Endothelial cell of umbilical vein (primary cell): ENCODE data around the gene CHCHD4. TPM values are rescaled to one million over a fixed set of nuclear protein-coding genes. Genes with fewer than 3 reads are reported as not detected.

Experiments used
- BruUV-seq: library from RNA; stranded (reverse); fragments of 400-500 nt; replicated peaks from 2 replicates; lab custom pipeline; 2021; lab: Mats Ljungman, UMichigan
- CTCF ChIA-PET: fragments of 300-600, 350-600 bp; sonication (Branson Sonifier 250); formaldehyde crosslinking; loops from one replicate; lab custom pipeline; 2021; ENCODE audit warnings: antibody characterized with exemption, inconsistent platforms; lab: Charles Lee
- POLR2A ChIA-PET: fragments of 300-600, 350-600 bp; sonication (Branson Sonifier 250); formaldehyde crosslinking; loops from one replicate; lab custom pipeline; 2021; ENCODE audit warnings: antibody characterized with exemption, inconsistent platforms; lab: Charles Lee
- DNase-seq: peaks from one replicate; pipeline ENCODE4 v3.0.0-alpha.2; 2011; ENCODE audit warnings: low read depth, low spot score
- FAIRE-seq: peaks from 2 replicates; lab custom pipeline; 2011; peaks lifted over from hg19 to GRCh38; lab: Jason Lieb, UNC
- H2AFZ ChIP-seq: 2 replicates; pipeline ENCODE4 v1.6.0; 2012; ENCODE audit warnings: low read depth, low read length, control low read depth, inconsistent platforms
- H3K27ac ChIP-seq: 2 replicates; pipeline ENCODE4 v1.5.1; 2011; ENCODE audit warnings: low read depth, mild to moderate bottlenecking, control low read depth, low read length, moderate library complexity; ENCODE audit not compliant: insufficient read depth
- H3K27me3 ChIP-seq, 2 experiments: 2 replicates each; pipeline versions ENCODE4 v1.6.0 to v1.6.1; 2011; ENCODE audit warnings: low read length in 2 of 2, mixed read lengths in 1 of 2; ENCODE audit not compliant: control insufficient read depth in 2 of 2, insufficient read depth in 2 of 2
- H3K36me3 ChIP-seq, 2 experiments: 2 replicates in 1 of 2; 3 replicates in 1 of 2; pipeline ENCODE4 v1.5.1; 2011; ENCODE audit warnings: low read length in 2 of 2, mild to moderate bottlenecking in 1 of 2, moderate library complexity in 1 of 2; ENCODE audit not compliant: control insufficient read depth in 2 of 2, insufficient read depth in 2 of 2; ENCODE audit errors: extremely low read depth in 1 of 2
- H3K4me1 ChIP-seq: 3 replicates; pipeline ENCODE4 v1.5.1; 2011; ENCODE audit warnings: mild to moderate bottlenecking, low read length; ENCODE audit not compliant: control insufficient read depth, insufficient read depth; ENCODE audit errors: extremely low read depth
- H3K4me2 ChIP-seq: 2 replicates; pipeline ENCODE4 v1.6.1; 2011; ENCODE audit warnings: low read length, control low read depth, mixed read lengths; ENCODE audit not compliant: insufficient read depth
- H3K4me3 ChIP-seq, 3 experiments: fragments of 200-600 bp in 1 of 3; sonication (generic), shearing (Covaris generic) in 1 of 3; replicated peaks in 1 of 3; 2 replicates each; pipeline ENCODE4 v1.5.1; 2011 to 2016; ENCODE audit warnings: control low read depth in 3 of 3, low read length in 3 of 3, mild to moderate bottlenecking in 2 of 3, inconsistent platforms in 1 of 3, low read depth in 1 of 3, moderate library complexity in 1 of 3; ENCODE audit not compliant: insufficient read depth in 1 of 3
- H3K79me2 ChIP-seq: 2 replicates; pipeline ENCODE4 v1.6.0; 2012; ENCODE audit warnings: low read length, inconsistent platforms; ENCODE audit not compliant: control insufficient read depth, insufficient read depth
- H3K9ac ChIP-seq: replicated peaks from 2 replicates; pipeline ENCODE3; 2011; ENCODE audit warnings: low read length, control low read depth; ENCODE audit not compliant: insufficient read depth; ENCODE audit errors: extremely low read depth
- H3K9me1 ChIP-seq: replicated peaks from 3 replicates; pipeline ENCODE4 v1.6.0; 2011; ENCODE audit warnings: mild to moderate bottlenecking, low read length; ENCODE audit not compliant: control insufficient read depth, insufficient read depth; ENCODE audit errors: extremely low read depth
- H3K9me3 ChIP-seq: replicated peaks from 2 replicates; pipeline ENCODE4 v1.5.1; 2012; ENCODE audit warnings: low read length, inconsistent platforms; ENCODE audit not compliant: control insufficient read depth, insufficient read depth
- H4K20me1 ChIP-seq: replicated peaks from 2 replicates; pipeline ENCODE3; 2011; ENCODE audit warnings: mild to moderate bottlenecking, low read length; ENCODE audit not compliant: control insufficient read depth, insufficient read depth; ENCODE audit errors: extremely low read depth
- CTCF ChIP-seq, 2 donors: IDR thresholded peaks; 1 replicate in 1 of 2; 2 replicates in 1 of 2; pipeline ENCODE4 v1.5.1; 2011; ENCODE audit warnings: low read length in 2 of 2, mild to moderate bottlenecking in 2 of 2, moderate library complexity in 2 of 2, control low read depth in 1 of 2, inconsistent platforms in 1 of 2, low read depth in 1 of 2; ENCODE audit not compliant: insufficient read depth in 1 of 2; ENCODE audit errors: extremely low read depth in 1 of 2
- EZH2 ChIP-seq: IDR thresholded peaks from 2 replicates; pipeline ENCODE4 v1.6.1; 2012; ENCODE audit warnings: borderline replicate concordance, low read depth, mild to moderate bottlenecking, moderate library complexity, low read length, inconsistent platforms; ENCODE audit not compliant: severe bottlenecking
- FOS ChIP-seq: IDR thresholded peaks from 2 replicates; pipeline ENCODE4 v1.6.1; 2011; ENCODE audit warnings: mild to moderate bottlenecking, low read length, moderate library complexity, borderline replicate concordance; ENCODE audit not compliant: insufficient read depth
- GATA2 ChIP-seq: IDR thresholded peaks from 2 replicates; pipeline ENCODE4 v1.7.0; 2011; ENCODE audit warnings: low read depth, mild to moderate bottlenecking, moderate library complexity, mixed read lengths, low read length; ENCODE audit not compliant: insufficient read length, insufficient read depth
- JUN ChIP-seq: IDR thresholded peaks from 2 replicates; pipeline ENCODE4 v1.6.1; 2011; ENCODE audit warnings: borderline replicate concordance, low read depth; ENCODE audit not compliant: insufficient read length, insufficient read depth
- MAX ChIP-seq: IDR thresholded peaks from 2 replicates; pipeline ENCODE4 v1.6.1; 2011; ENCODE audit not compliant: insufficient read depth, insufficient read length
- MYC ChIP-seq: IDR thresholded peaks from one replicate; pipeline ENCODE4 v1.6.1; 2011; ENCODE audit warnings: mild to moderate bottlenecking, low read depth, low read length
- POLR2A ChIP-seq: IDR thresholded peaks from 2 replicates; pipeline ENCODE4 v1.6.1; 2012; ENCODE audit warnings: low read depth, mild to moderate bottlenecking, control low read depth, low read length
- POLR2AphosphoS5 ChIP-seq: IDR thresholded peaks from 2 replicates; pipeline ENCODE4 v1.6.1; 2012; ENCODE audit warnings: low read depth, mild to moderate bottlenecking, control low read depth, low read length, moderate library complexity; ENCODE audit not compliant: insufficient read depth
- dilution Hi-C: fragments of 300-500 bp; cut with MboI; formaldehyde crosslinking; loops from one replicate; pipeline ENCODE4 v1.15.0; 2019; ENCODE audit warnings: low sequenced_read_pairs; ENCODE audit not compliant: extremely low pct_ligation_motif_present
- intact Hi-C: fragments of 100-400 bp; cut with micrococcal nuclease; formaldehyde crosslinking; loops from one replicate; pipeline ENCODE4 v1.10.0; 2022
- polyA plus RNA-seq, 4 experiments: library from polyadenylated mRNA; depleted of rRNA in 3 of 4; stranded (reverse) in 3 of 4; unstranded in 1 of 4; fragments of >200 nt; gene quantifications; 2 replicates each; pipeline versions ENCODE4 v1.2.1 to v1.2.3, GENCODE V29; 2011 to 2012; ENCODE audit warnings: missing spikeins in 1 of 4
- total RNA-seq: library from RNA; stranded (reverse); gene quantifications from 2 replicates; pipeline ENCODE4 v1.2.3, GENCODE V29; 2021

CHCHD4 gene
- total and polyA plus RNA-seq, 2 donors (not counting 3 experiments of a cell fraction or from before 2014, with no cell fraction given): 8.5 to 13.6 TPM

- H3K27me3 ChIP-seq: no peaks in the 10 kb centered on the region
- dilution Hi-C loops: no loop called here
- H3K79me2 ChIP-seq: peaks cover 15% of the 10 kb centered on the region
- POLR2A ChIA-PET: interaction anchor here (2.8 kb wide), 1 partner anchor 7 kb away, joined by 8 read pairs; the partner anchor contains the start of genes CHCHD4 and TMEM43
- FAIRE-seq (no peak), DNase-seq (no peak)
- no peaks in the 10 kb centered on the region for H3K9me3 ChIP-seq
- BruUV-seq: no TSS peak
- CTCF ChIA-PET: no interaction called here
- no peaks in the 10 kb centered on the region for H4K20me1 ChIP-seq
- H3K4me1 ChIP-seq: no peaks in the 10 kb centered on the region
- TF ChIP-seq GATA2 (no peak), CTCF (IDR thresholded peaks at IDR 0.05; ENCODE audit: extremely low read depth in 1 of 2, insufficient read depth in 1 of 2, low read depth in 1 of 2, low read length in 2 of 2) (no peak), MAX (no peak), EZH2 (no peak), FOS (no peak), POLR2A (no peak), MYC (no peak), POLR2AphosphoS5 (no peak), JUN (no peak)
- H3K27ac ChIP-seq: no peak overlapping the region
- H3K9ac ChIP-seq: no peak overlapping the region
- H3K36me3 ChIP-seq: peaks cover 8 to 60% of the 10 kb centered on the region in 2 experiments
- no peaks in the 10 kb centered on the region for H3K9me1 ChIP-seq
- intact Hi-C loops: no loop called here
- no peak overlapping the region for H3K4me3 ChIP-seq
- no peak overlapping the region for H3K4me2 ChIP-seq
- no peak overlapping the region for H2AFZ ChIP-seq
Observed at GRCh38 chr3:14132689-14133088, 8.0 kb upstream of the CHCHD4 start.
